Hindlimb muscle (tissue), 1 donor: Measurements from ENCODE around the gene TTC28. TPM values are rescaled to one million over a fixed set of nuclear protein-coding genes. Genes with fewer than 3 reads are reported as not detected.
A peak's percentile ranks its signal among the peaks of the same experiment; 100 is the strongest.
"Not testable (repeated sequence)": the region's sequence is repeated elsewhere in the genome, so short reads cannot be mapped to it uniquely, and the experiment has no call there.

Experiments used
- DNase-seq: peaks from one replicate; pipeline ENCODE4 v3.0.0-alpha.2; 2013
- polyA plus RNA-seq: library from polyadenylated mRNA; unstranded; fragments of 120-200 nt; gene quantifications from one replicate; pipeline ENCODE4 v1.2.1, GENCODE V29; 2013; ENCODE audit not compliant: insufficient read length

Gene TTC28
- polyA plus RNA-seq, 1 donor, result 30.7 TPM

DNA sequence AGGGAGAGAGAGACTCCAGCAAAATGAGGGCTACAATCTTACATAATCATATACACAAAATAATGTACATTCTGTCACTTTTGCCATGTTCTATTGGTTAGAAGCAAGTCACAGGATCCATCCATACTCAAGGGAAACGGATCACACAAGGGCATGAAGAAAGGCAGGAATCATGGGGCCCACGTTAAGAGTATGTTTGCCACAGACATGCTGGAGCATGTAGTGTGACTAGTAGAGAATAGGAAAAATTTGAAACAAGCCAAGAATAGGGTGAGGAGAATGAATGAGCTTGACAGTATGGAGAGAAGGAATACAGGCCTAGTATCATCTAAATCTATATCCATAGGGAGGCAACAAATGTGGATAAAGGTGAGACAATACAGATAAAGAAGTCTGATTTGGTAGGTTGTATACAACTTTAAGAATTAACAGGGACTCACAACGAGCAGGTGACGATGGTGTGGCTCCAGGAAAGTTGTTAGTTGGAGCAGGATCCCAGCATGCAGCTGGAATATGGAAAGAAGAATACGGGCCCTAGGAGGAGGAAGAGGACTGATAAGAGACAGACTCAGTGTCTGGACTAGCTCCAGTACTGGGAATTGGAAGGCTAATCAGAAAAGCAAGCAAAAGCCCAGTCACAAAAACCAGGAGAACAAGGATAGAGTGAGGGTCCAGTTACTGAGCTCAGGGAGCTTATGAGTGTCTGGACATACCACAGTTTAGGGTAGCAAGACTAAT is 458.8 kb downstream of the TTC28 start:
- no peak for DNase-seq

DNA sequence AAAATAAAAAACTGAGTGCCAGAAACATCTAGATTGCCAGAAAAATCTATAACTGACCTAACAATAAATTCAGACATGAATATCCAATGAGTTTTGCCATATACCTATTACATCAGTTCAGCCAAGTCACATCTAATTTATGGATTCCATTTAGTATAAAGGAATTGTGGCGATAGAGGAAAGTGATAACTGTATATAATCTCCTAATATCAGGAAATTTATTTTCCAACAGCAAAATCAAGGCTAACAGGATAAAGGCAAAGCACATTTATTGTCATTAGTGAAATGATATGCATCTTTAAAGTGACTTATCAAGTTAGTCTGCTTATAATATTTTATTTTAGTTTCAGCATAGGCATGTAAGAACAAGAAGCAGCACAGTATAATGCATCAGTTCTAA is 462.4 kb downstream of the TTC28 start:
- no peak for DNase-seq

DNA sequence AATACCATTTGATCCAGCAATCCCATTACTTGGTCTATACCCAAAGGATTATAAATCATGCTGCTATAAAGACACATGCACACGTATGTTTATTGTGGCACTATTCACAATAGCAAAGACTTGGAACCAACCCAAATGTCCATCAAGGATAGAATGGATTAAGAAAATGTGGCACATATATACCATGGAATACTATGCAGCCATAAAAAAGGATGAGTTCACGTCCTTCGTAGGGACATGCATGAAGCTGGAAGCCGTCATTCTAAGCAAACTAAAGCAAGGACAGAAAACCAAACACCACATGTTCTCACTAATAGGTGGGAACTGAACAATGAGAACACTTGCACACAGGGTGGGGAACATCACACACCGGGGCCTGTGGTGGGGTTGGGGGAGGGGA is 464.9 kb downstream of the TTC28 start:
- not testable (repeated sequence) for DNase-seq

DNA sequence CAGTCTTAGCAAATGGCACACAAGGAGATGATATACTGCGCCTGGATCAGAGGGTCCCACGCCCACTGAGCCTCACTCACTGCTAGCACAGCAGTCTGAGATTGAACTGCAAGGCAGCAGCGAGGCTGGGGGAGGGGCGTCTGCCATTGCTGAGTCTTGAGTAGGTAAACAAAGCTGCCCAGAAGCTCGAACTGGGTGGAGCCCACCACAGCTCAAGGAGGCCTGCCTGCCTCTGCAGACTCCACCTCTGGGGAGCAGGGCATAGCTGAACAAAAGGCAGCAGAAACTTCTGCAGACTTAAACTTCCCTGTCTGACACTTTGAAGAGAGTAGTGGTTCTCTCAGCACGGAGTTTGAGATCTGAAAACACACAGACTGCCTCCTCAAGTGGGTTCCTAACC is 470.2 kb downstream of the TTC28 start:
- DNase-seq, result not testable (repeated sequence)

DNA sequence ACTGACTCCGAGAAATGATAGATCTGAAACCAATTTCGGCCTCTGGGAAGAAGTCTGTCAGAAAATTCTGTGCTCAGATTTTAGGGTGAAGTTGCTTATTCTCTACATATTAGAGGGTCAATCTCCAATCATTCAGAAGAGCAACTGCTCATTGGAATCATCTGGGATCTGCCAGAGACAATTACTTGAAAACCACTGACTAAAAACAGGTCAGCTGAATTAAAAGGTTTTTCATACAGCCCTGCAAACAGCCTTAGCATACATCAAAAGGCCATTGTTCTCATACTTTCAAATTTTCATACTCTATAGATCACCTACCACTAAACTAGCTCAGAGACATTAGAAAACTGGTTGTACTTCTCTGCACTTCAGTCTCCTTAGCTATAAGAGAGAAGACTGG is 470.9 kb downstream of the TTC28 start:
- DNase-seq, result no peak

DNA sequence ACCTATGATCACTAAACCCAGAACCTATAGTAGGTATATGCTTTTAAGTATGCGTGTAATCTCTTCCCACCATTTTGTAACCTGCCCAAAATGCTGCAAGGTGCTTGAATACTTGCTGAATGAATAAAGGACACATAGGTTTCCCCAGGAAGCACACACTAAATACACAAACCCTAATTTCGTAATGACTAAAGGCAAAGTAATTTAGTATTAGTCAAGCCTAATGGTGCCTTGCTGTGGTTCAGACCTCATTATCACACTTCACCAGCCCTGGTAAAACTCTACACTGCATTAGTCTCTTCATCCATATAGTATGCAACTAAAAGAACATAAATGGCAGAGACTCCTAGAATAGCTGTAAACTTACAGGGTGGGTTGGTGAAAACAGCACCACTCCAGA is 471.6 kb downstream of the TTC28 start:
- no peak for DNase-seq

DNA sequence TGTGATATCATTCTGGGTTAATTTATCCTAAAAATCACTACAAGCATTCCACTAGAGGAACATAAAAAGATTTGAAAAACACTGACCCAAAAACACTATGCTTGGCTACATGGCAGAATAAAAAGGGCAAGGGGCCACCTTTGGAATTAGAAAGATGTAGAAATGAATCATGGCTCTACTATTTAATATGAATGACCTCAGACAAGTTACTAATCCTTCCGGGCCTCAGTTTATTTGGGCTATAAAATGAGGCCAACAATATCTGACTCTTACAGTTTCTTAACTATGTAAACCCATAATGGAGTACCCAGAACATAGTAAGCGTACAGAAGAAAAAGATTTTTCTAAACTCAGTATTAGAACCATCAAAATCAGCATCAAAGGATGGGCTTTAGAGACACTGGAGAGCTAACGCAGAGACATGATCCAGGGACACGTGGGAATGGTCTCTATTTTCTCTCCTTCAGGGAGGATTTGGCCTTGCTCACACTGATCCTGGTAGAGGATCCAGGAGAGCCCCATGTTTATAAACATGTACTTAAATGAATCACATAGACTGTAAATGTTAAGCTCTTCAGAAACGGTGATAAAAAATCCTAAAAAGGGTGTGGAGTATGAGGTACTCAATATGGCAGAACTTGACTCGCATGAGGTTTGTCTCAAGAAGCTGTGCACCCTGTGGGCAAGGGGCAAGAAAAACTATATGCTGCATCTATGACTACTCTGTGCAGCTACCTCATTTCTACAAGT is 472.2 kb downstream of the TTC28 start:
- DNase-seq, result no peak

DNA sequence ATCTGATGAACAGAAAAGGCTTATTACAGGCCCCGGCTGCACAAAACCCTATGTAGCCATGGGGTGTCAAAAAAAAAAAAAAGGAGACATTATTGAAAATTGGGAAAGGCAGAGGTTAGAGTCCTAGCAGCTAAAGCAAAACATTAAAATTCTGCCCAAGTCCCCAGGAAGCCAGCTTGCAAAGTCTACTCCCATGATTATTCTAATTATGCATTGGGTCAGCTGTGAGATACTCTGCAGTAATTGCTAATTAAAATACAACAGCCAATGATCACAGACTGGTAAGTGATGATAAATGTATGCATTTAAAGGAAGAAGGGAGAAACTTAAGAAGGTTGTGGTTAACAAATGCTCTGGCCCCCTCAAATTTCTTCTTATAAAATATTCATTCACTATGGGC is 473.7 kb downstream of the TTC28 start:
- no peak for DNase-seq

DNA sequence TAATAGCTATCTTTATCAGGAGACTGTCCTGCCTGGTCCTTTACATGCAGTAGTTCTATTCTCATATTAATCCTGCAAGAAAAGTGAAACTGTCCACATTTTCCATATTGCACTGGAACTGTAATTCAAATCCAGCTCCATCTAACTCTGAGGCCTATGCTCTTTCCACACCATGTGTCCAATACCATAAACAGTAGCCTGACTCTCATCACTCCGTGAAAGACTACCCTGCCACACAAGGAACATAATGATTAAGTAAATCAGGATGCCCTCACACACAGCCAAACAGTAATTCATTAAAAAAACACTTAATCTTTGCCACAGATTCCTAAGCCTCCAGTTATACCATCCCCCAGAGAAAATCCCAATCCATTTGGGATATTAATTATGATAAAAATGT is 475.3 kb downstream of the TTC28 start:
- no peak for DNase-seq

DNA sequence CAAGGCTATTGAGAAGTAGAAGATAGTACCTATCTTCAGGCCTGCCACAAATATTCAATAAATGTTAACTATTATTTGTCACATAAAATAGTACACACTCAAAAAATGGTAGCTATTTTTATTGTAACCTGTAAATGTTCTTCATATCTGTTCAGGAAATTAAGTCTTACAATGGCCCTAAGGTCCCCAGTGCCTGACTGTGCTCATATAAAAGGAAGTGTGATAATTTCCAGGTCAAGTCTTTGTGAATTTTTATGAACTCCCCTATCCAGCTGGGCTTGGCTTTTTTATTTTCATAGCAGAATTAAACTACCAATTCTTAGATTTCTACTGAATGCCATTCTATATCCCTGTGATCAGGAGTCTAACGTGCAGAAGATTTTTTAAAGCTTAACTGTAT is 476.4 kb downstream of the TTC28 start:
- DNase-seq, result no peak

DNA sequence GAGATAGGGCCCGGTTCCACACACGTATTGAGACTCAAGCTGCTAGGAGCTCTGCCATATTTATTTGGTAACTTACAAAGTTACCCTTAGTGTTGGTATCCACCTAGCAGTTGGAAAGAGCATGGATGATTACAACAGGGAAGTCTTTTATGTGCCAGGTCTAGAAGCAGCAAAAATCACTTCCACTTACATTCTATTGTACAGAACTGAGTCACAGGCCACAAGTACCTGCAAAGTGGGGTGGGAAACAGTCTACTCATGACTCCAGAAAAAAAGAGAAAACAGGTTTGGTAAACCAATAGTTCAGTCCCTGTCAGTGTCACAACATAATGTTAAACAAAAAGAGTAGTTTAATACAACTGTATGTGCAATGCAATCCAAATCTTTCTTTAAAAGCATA is 480.9 kb downstream of the TTC28 start:
- DNase-seq, result no peak

DNA sequence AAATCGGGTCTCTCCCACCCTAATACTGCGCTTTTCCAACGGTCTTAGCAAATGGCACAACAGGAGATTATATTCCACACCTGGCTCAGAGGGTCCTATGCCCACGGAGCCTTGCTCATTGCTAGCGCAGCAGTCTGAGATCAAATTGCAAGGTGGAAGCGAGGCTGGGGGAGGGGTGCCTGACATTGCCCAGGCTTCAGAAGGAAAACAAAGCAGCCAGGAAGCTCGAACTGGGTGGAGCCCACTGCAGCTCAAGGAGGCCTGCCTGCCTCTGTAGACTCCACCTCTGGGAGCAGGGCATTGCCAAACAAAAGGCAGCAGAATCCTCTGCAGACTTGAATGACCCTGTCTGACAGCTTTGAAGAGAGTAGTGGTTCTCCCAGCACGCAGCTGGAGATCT is 488.1 kb downstream of the TTC28 start:
- DNase-seq, result not testable (repeated sequence)

DNA sequence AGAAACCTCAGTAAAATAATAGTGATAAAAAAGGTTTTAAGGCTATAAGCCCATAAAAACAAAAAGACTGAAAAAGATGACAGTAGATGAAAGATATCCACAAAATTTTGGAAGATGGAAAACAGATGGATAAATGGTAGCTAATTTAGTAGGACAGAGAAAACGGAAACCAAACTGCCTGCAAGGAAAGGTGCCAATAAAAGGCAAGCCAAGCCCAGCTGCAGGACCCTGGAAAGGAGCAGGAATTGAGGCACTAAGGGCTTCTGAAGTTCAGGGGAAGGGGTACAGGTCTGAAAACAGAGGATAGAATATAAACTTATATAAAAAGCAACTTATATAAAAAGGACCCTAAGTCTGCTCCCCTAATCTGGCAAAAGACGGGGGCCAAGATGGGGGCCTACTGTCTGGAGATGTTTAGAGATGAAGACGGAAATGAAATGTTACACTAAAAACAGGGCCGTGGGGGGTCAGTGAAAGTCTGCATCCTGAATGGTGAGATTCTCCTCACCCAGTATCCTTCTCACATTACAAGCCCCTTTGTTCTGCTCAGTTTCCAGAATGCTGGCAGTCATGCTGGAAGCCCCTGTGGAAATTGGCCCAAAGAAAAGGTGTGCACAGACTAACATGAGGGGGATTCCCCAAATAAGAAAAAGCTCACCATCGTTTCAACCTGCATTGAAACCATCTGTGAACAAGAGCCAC is 491.3 kb downstream of the TTC28 start:
- DNase-seq, result peak; percentile 50

DNA sequence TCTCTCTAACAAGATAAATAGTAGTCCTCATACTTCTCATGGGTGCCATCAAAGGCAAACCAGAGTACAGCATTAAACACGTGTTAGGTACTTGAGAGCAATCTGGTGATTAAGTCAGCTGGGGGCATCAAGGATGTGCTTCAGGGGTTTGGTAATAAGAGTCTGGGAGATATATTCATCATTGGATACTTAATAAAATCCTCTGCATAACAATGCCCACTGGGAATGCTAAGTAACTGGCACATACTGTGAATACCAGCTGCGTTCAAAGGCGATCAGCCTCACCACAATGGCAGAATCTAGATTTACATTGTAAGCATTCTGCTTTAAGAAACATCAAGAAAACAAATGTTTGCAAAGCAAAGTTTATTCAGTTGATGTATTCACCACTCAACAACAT is 492.0 kb downstream of the TTC28 start:
- DNase-seq, result no peak

DNA sequence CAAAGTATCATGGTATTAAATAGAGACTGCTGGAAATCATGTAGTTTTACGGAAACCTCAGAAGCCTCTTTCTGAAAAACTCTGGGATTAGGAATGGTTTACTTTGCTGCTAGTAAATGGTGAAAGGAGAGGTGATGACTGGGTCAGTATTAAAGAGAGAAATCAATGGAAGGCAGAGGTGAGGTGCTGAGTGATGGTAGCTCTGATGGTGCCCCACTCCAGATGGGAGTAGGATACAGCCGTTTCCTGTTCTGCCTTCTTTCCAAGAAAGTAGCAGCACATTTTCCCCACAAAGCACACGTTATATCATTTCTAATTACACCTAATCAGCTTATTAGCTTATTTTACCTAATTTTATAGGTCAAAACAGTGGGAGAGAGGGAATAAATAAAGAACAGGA is 493.0 kb downstream of the TTC28 start:
- DNase-seq, result no peak

DNA sequence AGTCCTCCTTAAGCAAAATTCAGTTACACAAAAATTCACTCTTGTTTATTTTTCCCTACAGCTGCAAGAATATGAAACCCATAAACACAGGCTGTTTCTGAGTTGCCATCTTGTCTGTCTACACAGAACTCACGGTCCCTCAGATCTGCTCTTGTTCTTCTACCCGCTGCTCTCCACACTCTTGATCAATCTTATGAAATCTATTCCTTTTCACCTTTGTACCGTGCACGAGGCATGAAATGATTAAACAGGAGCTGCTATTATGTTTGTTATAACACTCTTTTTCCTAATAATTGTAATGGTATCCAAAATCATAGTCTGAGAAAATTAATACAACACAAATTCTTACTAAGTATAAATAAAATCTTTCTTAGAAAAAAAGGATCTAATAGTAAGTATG is 494.5 kb downstream of the TTC28 start:
- no peak for DNase-seq

DNA sequence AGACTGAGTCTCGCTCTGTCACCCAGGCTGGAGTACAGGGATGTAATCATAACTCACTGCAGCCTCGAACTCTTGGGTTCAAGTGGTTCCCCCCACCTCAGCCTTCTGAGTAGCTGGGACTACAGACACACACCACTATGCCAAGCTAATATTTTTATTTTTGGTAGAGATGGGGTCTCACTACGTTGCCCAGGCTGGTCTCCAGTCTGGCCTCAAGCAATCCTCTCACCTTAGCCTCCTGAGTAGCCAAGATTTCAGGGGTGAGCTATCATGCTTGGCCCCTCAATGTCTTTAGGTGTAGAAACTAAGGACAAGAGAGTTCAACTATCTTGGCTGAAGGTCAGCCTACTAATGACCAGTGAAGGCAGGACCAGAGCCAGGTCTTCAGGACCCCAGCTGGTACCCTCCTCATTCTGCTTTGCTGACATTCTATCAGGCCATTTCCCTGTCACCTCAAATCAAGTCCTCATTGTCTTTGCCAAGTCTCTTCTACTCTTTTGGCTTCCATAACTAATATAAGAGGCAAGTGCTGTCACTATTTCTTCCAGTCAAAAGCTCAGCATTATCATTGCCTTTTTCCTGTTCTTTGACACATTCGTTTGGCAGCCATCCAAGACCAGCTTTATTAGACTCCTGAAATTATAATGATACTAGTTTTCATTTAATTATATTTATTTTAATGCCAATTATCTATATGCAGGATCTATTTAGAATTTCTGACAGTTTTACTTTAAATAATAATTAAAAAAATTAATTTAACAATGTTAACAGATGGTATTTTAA is 496.4 kb downstream of the TTC28 start:
- no peak for DNase-seq

DNA sequence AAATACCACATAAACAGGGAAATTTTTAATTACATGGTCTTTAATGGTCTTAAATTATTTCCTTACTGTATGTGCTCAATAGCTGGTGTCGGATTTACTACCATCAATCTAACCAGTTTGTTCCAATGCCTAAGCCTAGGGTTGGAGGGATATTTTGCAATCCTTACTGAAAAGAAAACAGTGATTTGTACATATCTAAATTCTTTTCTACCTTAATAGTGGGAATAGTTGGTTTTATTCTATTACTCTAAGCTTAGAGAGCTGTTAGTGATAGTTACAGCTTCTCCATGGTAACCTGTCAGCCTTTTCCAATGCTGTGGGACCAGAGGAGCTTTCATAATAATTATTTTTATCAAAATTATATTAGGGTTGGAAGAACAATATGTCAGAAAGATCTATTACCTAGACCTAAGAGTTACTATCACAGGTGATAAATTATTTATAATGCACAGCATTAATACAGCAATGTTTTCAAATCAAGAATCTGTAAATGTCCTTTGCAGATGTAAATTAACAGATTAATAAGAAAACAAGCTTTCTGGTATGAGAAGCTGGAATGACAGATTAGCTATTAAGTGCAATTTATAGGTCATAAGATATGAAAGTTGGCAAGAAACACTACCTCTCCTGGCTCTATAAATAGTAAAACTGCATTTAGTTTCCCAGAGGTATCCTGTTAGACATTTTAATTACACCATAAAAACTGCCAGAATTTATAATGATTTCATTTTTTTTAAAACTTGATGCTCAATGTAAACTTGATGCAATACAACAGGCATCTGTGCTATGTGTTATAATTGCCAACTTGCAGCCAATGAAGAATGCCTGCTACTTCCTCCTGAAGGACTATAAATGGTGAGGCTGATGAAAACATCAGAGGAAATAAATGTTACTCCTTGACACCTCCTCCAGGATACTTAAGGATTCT is 498.6 kb downstream of the TTC28 start:
- DNase-seq, result no peak

DNA sequence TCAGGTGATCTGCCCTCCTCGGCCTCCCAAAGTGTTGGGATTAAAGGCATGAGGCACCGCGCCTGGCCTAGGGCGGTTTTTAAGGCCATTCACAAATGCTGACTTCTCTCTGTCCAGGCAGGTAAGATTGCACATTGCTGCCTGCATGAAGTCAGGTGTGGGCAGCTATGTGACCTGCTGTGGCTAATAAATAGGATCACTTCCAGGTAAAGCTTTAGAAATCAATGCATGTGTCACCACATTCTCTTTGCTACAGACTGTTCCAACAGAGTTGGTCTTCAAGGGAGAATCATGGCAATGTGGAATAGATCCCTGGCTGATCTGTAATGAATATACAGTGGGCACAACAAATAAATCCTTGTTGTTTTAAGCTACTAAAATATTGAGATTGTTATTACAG is 500.2 kb downstream of the TTC28 start:
- no peak for DNase-seq

DNA sequence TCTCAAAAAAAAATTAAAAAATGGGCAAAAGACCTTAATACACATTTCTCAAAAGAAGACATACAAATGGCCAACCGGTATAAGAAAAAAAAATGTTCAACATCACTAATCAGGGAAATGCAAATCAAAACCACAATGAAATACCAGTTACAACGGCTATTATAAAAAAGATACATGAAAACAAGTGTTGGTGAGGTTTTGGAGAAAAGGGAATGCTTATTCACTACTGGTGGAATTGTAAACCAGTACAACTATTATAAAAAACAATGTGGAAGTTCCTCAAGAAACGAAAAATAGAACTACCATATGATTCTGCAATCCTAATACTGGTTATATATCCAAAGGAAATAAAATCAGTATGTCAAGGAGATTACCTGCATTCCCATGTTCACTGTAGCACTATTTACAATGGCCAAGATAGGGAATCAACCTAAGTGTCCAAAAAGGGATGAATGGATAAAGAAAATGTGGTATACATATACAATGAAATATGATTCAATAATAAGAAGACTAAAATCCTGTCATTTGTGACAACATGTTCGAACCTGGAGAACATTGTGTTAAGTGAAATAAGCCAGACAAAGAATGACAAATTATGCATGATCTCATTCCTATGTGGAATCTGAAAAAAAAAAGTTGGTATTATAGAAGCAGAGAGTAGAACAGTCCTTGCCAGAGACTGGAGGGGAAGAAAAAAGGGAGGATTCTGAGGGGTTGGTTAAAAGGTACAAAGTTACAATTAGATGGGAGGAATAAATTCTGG is 503.7 kb downstream of the TTC28 start:
- DNase-seq, result no peak

DNA sequence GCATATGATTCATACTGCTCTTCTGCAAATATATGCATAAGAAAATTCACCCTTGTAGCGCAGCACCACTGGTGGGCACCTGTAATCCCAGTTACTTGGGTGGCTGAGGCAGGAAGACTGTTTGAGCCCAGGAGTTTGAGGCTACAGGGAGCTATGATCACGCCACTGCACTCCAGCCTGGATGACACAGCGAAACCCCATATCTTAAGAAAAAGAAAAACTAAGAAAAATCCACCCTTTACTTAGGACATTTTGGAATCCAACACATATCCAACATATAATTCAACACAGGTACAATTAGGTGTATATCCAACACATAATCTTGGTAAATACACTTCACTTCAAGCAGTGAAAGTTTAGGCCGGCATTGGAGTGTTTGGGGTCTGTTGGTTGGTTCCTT is 505.1 kb downstream of the TTC28 start:
- DNase-seq, result no peak
